CMK (cell line): ENCODE data around the gene NAA40.
A peak's percentile ranks its signal among the peaks of the same experiment; 100 is the strongest.
"Not testable (repeated sequence)": the region's sequence is repeated elsewhere in the genome, so short reads cannot be mapped to it uniquely, and the experiment has no call there.

Source experiments
- DNase-seq: peaks from one replicate; pipeline ENCODE4 v3.0.0-alpha.2; 2010; ENCODE audit warnings: low read depth

Gene NAA40

GRCh38 chr11:63939397-63939891, 642 bp downstream of the NAA40 start:
- no peak for DNase-seq

GRCh38 chr11:63940786-63941185, 2.0 kb downstream of the NAA40 start:
- DNase-seq, result no peak

- no peak for DNase-seq
Observed at GRCh38 chr11:63941901-63942300, 3.1 kb downstream of the NAA40 start.

GRCh38 chr11:63942803-63943202, 4.0 kb downstream of the NAA40 start:
- no peak for DNase-seq

- DNase-seq, result no peak
Observed at GRCh38 chr11:63944987-63945386, 6.2 kb downstream of the NAA40 start.

- no peak for DNase-seq
Observed at GRCh38 chr11:63945477-63946163, 6.8 kb downstream of the NAA40 start.

GRCh38 chr11:63951779-63952536, 13.2 kb downstream of the NAA40 start:
- DNase-seq, result peak; percentile 40

GRCh38 chr11:63952570-63952969, 13.8 kb downstream of the NAA40 start:
- DNase-seq, result no peak

- DNase-seq, result no peak
Observed at GRCh38 chr11:63958008-63958407, 19.2 kb downstream of the NAA40 start.

- no peak for DNase-seq
Observed at GRCh38 chr11:63961608-63962412, 23.0 kb downstream of the NAA40 start.

GRCh38 chr11:63963895-63964294, 25.1 kb downstream of the NAA40 start:
- not testable (repeated sequence) for DNase-seq

GRCh38 chr11:63966444-63966843, 27.6 kb downstream of the NAA40 start:
- DNase-seq, result no peak

GRCh38 chr11:63969461-63969860, 30.7 kb downstream of the NAA40 start:
- DNase-seq, result no peak

- no peak for DNase-seq
Observed at GRCh38 chr11:63970902-63971301, 32.1 kb downstream of the NAA40 start.

- DNase-seq, result not testable (repeated sequence)
Observed at GRCh38 chr11:63973912-63974258, 35.1 kb downstream of the NAA40 start.

GRCh38 chr11:63974259-63975143, 35.7 kb downstream of the NAA40 start, which contains the start of gene COX8A:
TSS of gene COX8A (plus strand) at chr11:63974620. CDS start at chr11:63974681, 61 bp downstream.
- peak; percentile 96 for DNase-seq

- no peak for DNase-seq
Observed at GRCh38 chr11:63978551-63979239, 39.9 kb downstream of the NAA40 start.

- DNase-seq, result no peak
Observed at GRCh38 chr11:63979426-63979825, 40.6 kb downstream of the NAA40 start.

GRCh38 chr11:63985812-63986155, 47.0 kb downstream of the NAA40 start:
- peak; percentile 25 for DNase-seq

- DNase-seq, result peak; percentile 81
Observed at GRCh38 chr11:63986156-63986931, 47.5 kb downstream of the NAA40 start, which contains the start of gene OTUB1. TSS of gene OTUB1 (plus strand) at chr11:63986438. CDS start at chr11:63986457, 19 bp downstream.
